Gastrocnemius medialis (tissue), 4 donors: ENCODE results near the gene GTSE1. TPM values are rescaled to one million over a fixed set of nuclear protein-coding genes. Genes with fewer than 3 reads are reported as not detected.

ENCODE experiments used
- ATAC-seq, 2 donors: fragments of 150-250 bp; one replicate each; pipeline ENCODE4 v1.9.1; 2016
- DNase-seq, 2 donors: peaks; one replicate each; pipeline ENCODE4 v3.0.0-alpha.2; 2019
- H3K27ac ChIP-seq, 4 donors: fragments of 200-600 bp; sonication (generic); 1 replicate in 1 of 4; 2 replicates in 3 of 4; pipeline ENCODE4 v1.5.1; 2016 to 2018; ENCODE audit warnings: mild to moderate bottlenecking in 2 of 4, moderate library complexity in 1 of 4
- H3K27me3 ChIP-seq, 3 donors: fragments of 200-600 bp; sonication (generic) in 2 of 3; 1 replicate in 1 of 3; 2 replicates in 2 of 3; pipeline versions ENCODE4 v1.5.1 to v1.6.0; 2016 to 2019; ENCODE audit warnings: mild to moderate bottlenecking in 1 of 3, moderate library complexity in 1 of 3
- H3K36me3 ChIP-seq, 2 donors: fragments of 200-600 bp; sonication (generic) in 1 of 2; one replicate each; pipeline ENCODE4 v1.5.1; 2017 to 2018
- H3K4me1 ChIP-seq, 2 donors: fragments of 200-600 bp; sonication (generic) in 1 of 2; one replicate each; pipeline ENCODE4 v1.5.1; 2016 to 2017; ENCODE audit warnings: mild to moderate bottlenecking in 2 of 2
- H3K4me3 ChIP-seq, 4 donors: fragments of 200-600 bp; sonication (generic) in 3 of 4; 1 replicate in 1 of 4; 2 replicates in 3 of 4; pipeline ENCODE4 v1.5.1; 2016 to 2019; ENCODE audit warnings: mild to moderate bottlenecking in 2 of 4
- H3K9me3 ChIP-seq, 3 donors: fragments of 200-600 bp; sonication (generic) in 2 of 3; 1 replicate in 1 of 3; 2 replicates in 2 of 3; pipeline ENCODE4 v1.5.1; 2016 to 2019
- POLR2A ChIP-seq, 2 donors: fragments of 450-650 bp; IDR thresholded peaks; one replicate each; pipeline ENCODE4 v1.6.1; 2017; ENCODE audit warnings: antibody characterized with exemption in 2 of 2, mild to moderate bottlenecking in 2 of 2, moderate library complexity in 2 of 2
- in situ Hi-C, 4 donors: fragments of 200-750 bp; cut with MboI; loops; one replicate each; pipeline versions ENCODE4 v1.15.0 to v1.8.0; 2017; ENCODE audit warnings: low sequenced_read_pairs in 4 of 4
- intact Hi-C: fragments of 100-400 bp; cut with DNase I; formaldehyde crosslinking; loops from one replicate; pipeline ENCODE4 v1.15.1; 2023; ENCODE audit warnings: low total_unique reads
- total RNA-seq, 4 donors: library from RNA; depleted of rRNA; stranded (reverse); fragments of >200 nt; gene quantifications; one replicate each; pipeline versions ENCODE4 v1.1.0 to v1.2.3, GENCODE V29; 2016
- TF ChIP-seq, protein P1 (sequence below), 5 experiments: fragments of 450-650 bp in 3 of 5; fragments of 200-600 bp in 2 of 5; sonication (generic) in 2 of 5; IDR thresholded peaks in 4 of 5; conservative IDR thresholded peaks in 1 of 5; 1 replicate in 4 of 5; 2 replicates in 1 of 5; pipeline ENCODE4 v1.5.1; 2016 to 2019; ENCODE audit warnings: antibody characterized with exemption in 5 of 5, mild to moderate bottlenecking in 3 of 5, moderate library complexity in 3 of 5

GTSE1 gene
- total RNA-seq, 4 donors from 2014 or later, result 0.13 to 0.49 TPM; not detected in 2

DNA sequence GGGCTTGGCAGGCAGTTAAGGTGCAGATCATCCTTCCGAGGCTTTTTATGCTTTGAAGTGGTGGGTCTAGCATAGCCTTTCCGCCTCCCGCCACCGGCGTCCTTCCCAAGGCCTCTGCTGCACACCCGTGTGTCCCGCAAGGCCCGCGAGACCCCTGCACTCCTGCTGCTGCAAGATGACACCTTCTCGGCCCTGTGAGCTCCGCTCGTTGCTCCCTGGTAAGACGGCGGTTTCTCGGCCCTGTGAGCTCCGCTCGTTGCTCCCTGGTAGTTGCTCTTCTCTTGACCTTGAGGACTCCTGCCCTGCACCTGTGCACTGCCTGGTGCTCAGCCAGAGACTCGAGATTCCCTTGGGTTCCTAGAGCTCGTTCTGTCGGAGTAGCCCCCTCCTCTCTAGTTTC lies 21.0 kb downstream of the GTSE1 start:
- intact Hi-C loops, result no loop called here
- no peak overlapping the region for H3K27ac ChIP-seq
- in situ Hi-C loops, result loop anchor here in 2 of 4 donors (10.0 kb wide), 3 partner anchors 193 to 323 kb away; no protein-coding TSS in a partner anchor
- ATAC-seq, result no peak
- no peak for DNase-seq
- no peak for TF ChIP-seq POLR2A (IDR thresholded peaks at IDR 0.05)
- TF ChIP-seq, protein P1, sequence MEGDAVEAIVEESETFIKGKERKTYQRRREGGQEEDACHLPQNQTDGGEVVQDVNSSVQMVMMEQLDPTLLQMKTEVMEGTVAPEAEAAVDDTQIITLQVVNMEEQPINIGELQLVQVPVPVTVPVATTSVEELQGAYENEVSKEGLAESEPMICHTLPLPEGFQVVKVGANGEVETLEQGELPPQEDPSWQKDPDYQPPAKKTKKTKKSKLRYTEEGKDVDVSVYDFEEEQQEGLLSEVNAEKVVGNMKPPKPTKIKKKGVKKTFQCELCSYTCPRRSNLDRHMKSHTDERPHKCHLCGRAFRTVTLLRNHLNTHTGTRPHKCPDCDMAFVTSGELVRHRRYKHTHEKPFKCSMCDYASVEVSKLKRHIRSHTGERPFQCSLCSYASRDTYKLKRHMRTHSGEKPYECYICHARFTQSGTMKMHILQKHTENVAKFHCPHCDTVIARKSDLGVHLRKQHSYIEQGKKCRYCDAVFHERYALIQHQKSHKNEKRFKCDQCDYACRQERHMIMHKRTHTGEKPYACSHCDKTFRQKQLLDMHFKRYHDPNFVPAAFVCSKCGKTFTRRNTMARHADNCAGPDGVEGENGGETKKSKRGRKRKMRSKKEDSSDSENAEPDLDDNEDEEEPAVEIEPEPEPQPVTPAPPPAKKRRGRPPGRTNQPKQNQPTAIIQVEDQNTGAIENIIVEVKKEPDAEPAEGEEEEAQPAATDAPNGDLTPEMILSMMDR (IDR thresholded peaks at IDR 0.05 in 4 of 5, conservative IDR thresholded peaks at IDR 0.05 in 1 of 5), result no peak
- peaks cover 0 to 5% of the 10 kb centered on the region in 2 donors for H3K4me1 ChIP-seq
- no peaks in the 10 kb centered on the region for H3K9me3 ChIP-seq
- H3K36me3 ChIP-seq, result no peaks in the 10 kb centered on the region
- H3K4me3 ChIP-seq, result no peak overlapping the region
- H3K27me3 ChIP-seq, result no peaks in the 10 kb centered on the region

DNA sequence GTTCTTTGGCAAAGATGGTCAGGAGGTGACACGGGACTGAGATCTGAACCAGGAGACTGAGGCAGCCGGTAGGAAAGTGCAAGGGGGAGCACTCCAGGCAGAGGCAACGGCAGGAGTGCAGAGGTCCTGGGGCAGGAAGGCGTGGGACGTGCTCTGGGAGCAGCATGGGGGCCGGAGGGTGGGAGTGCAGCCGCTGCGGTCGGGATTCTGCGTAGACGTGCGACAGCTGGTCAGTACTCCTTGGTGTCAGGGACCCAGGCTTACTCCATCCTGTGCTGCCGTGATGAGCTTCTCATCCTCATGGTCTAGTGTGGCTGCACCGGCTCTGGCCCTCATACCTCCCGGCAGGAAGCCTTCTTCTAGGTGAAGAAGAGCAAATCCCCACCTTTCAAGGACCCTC lies 21.9 kb downstream of the GTSE1 start:
- Histone ChIP-seq H3K4me3 (no peak overlapping the region), H3K27me3 (no peaks in the 10 kb centered on the region), H3K36me3 (no peaks in the 10 kb centered on the region), H3K4me1 (peaks cover 0 to 5% of the 10 kb centered on the region in 2 donors), H3K9me3 (no peaks in the 10 kb centered on the region), H3K27ac (no peak overlapping the region)
- in situ Hi-C loops, result loop anchor here in 2 of 4 donors (10.0 kb wide), 3 partner anchors 194 to 324 kb away; no protein-coding TSS in a partner anchor
- DNase-seq, result no peak
- intact Hi-C loops, result no loop called here
- ATAC-seq, result no peak
- TF ChIP-seq, protein P1 (IDR thresholded peaks at IDR 0.05 in 4 of 5, conservative IDR thresholded peaks at IDR 0.05 in 1 of 5), result no peak
- TF ChIP-seq POLR2A (IDR thresholded peaks at IDR 0.05), result no peak

DNA sequence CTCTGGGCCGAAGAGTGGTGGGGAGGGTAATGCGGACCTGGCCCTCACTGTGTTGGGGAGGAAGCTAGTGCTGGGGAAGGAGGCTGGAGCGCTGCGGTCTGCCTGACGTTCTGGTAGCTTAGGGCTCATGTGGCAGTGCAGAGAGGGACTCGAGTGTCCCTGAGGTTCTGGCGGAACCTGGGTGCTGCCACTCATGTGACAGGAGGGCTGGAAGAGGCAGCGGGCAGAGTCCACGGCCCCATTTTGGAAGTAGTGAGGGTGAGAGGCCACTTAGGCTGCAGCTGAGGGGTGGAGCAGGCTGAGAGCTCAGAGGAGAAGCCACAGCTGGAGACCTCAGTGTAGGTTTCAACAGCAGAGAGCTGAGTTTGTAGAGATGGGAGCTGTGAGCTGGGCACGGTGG lies 22.6 kb downstream of the GTSE1 start:
- Histone ChIP-seq H3K9me3 (no peaks in the 10 kb centered on the region), H3K27ac (no peak overlapping the region), H3K4me3 (no peak overlapping the region), H3K36me3 (no peaks in the 10 kb centered on the region), H3K4me1 (no peaks in the 10 kb centered on the region), H3K27me3 (no peaks in the 10 kb centered on the region)
- ATAC-seq, result no peak
- TF ChIP-seq, protein P1 (IDR thresholded peaks at IDR 0.05 in 4 of 5, conservative IDR thresholded peaks at IDR 0.05 in 1 of 5), result no peak
- no peak for TF ChIP-seq POLR2A (IDR thresholded peaks at IDR 0.05)
- in situ Hi-C loops (loop anchor here in 2 of 4 donors (10.0 kb wide), 3 partner anchors 195 to 325 kb away; no protein-coding TSS in a partner anchor), intact Hi-C loops (no loop called here)
- DNase-seq, result no peak

DNA sequence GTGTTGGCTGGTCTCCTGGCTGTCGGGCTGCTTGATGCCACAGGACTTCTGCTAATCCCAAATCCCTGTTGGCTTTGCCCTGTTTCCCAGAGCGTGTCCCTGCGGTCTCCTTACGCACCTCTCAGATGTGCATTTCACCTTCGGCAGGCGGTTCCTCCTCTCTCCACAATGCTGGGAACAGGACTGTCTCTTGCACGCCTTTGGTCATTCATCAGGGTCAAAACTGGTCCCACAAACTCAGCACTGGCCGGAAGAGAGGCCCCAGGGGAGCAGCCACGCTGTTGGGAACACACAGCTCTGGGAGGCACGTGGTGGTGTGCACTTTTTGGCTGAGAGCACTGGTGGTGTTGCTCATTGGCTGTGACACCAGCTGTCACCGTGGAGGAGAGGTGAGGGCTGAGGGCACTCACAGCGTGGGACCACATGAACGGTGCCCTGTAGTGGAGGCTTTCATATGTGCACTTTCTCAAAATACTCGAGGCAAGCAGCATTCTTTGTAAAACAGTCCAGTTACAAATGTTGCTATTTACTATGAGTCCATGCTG lies 23.6 kb downstream of the GTSE1 start:
- Histone ChIP-seq H3K4me3 (no peak overlapping the region), H3K27me3 (no peaks in the 10 kb centered on the region), H3K4me1 (no peaks in the 10 kb centered on the region), H3K9me3 (no peaks in the 10 kb centered on the region), H3K36me3 (no peaks in the 10 kb centered on the region), H3K27ac (no peak overlapping the region)
- ATAC-seq (no peak), DNase-seq (no peak)
- TF ChIP-seq POLR2A (IDR thresholded peaks at IDR 0.05), result no peak
- TF ChIP-seq, protein P1 (IDR thresholded peaks at IDR 0.05 in 4 of 5, conservative IDR thresholded peaks at IDR 0.05 in 1 of 5), result no peak
- in situ Hi-C loops (no loop called here), intact Hi-C loops (no loop called here)
